WTC11 (cell line): ENCODE results near the gene NKD1. TPM values are rescaled to one million over a fixed set of nuclear protein-coding genes. Genes with fewer than 3 reads are reported as not detected.

Experiments used
- ATAC-seq: fragments of 200-7000 bp; cut with Tn5 transposase; 2 replicates; pipeline ENCODE4 v1.10.0; 2021; ENCODE audit warnings: mild to moderate bottlenecking, moderate library complexity
- CTCF ChIA-PET: fragments of 300-600 bp; sonication (Branson Sonifier 250); formaldehyde crosslinking; loops from one replicate; lab custom pipeline; 2021; ENCODE audit warnings: antibody characterized with exemption; lab: Charles Lee
- POLR2A ChIA-PET: fragments of 350-600 bp; sonication (Branson Sonifier 250); formaldehyde crosslinking; loops from one replicate; lab custom pipeline; 2021; ENCODE audit warnings: antibody characterized with exemption; lab: Charles Lee
- DNase-seq: peaks from one replicate; pipeline ENCODE4 v3.0.0; 2021; ENCODE audit warnings: low spot score
- H3K27ac Mint-ChIP-seq: 2 replicates; pipeline ENCODE4 v1.8.0; 2021; ENCODE audit warnings: mixed read lengths
- H3K27me3 Mint-ChIP-seq: 2 replicates; pipeline ENCODE4 v1.8.0; 2021; ENCODE audit warnings: low read depth, mild to moderate bottlenecking, moderate library complexity, mixed read lengths
- H3K36me3 Mint-ChIP-seq: 2 replicates; pipeline ENCODE4 v1.8.0; 2021; ENCODE audit warnings: mixed read lengths
- H3K4me1 Mint-ChIP-seq: 2 replicates; pipeline ENCODE4 v1.8.0; 2022; ENCODE audit warnings: mixed read lengths
- H3K4me3 Mint-ChIP-seq: 2 replicates; pipeline ENCODE4 v1.8.0; 2021; ENCODE audit warnings: mild to moderate bottlenecking, moderate library complexity, mixed read lengths
- H3K9me3 Mint-ChIP-seq: 2 replicates; pipeline ENCODE4 v1.8.0; 2021; ENCODE audit warnings: mixed read lengths
- ATF1 ChIP-seq: sonication (generic); formaldehyde crosslinking; IDR thresholded peaks from 2 replicates; pipeline ENCODE4 v1.8.1; 2023; ENCODE audit warnings: mild to moderate bottlenecking, moderate library complexity, missing genetic modification reagents
- CTCF ChIP-seq: fragments of 200-600 bp; IDR thresholded peaks from 2 replicates; pipeline ENCODE4 v1.8.0; 2022; ENCODE audit warnings: antibody characterized with exemption
- GRHL2 ChIP-seq: fragments of 250-450 bp; sonication (Bioruptor Pico); IDR thresholded peaks from 2 replicates; pipeline ENCODE4 v1.8.0; 2022; ENCODE audit warnings: mild to moderate bottlenecking, moderate library complexity; ENCODE audit not compliant: insufficient replicate concordance, severe bottlenecking
- MYBL2 ChIP-seq: sonication (generic); formaldehyde crosslinking; IDR thresholded peaks from 2 replicates; pipeline ENCODE4 v1.8.1; 2023; ENCODE audit warnings: mild to moderate bottlenecking, moderate library complexity, missing genetic modification reagents
- NFYB ChIP-seq: sonication (generic); formaldehyde crosslinking; conservative IDR thresholded peaks from 2 replicates; pipeline ENCODE4 v1.8.0; 2022; ENCODE audit warnings: low read depth, missing genetic modification reagents
- PREB ChIP-seq: sonication (generic); formaldehyde crosslinking; IDR thresholded peaks from 2 replicates; pipeline ENCODE4 v1.8.1; 2022; ENCODE audit warnings: mild to moderate bottlenecking, missing genetic modification reagents, moderate library complexity, borderline replicate concordance
- SMAD3 ChIP-seq: sonication (generic); formaldehyde crosslinking; IDR thresholded peaks from 2 replicates; pipeline ENCODE4 v1.8.0; 2022; ENCODE audit warnings: missing genetic modification reagents, mild to moderate bottlenecking, borderline replicate concordance
- SMAD4 ChIP-seq: sonication (generic); formaldehyde crosslinking; IDR thresholded peaks from 2 replicates; pipeline ENCODE4 v1.8.0; 2022; ENCODE audit warnings: mild to moderate bottlenecking, missing genetic modification reagents
- SP1 ChIP-seq: sonication (generic); formaldehyde crosslinking; conservative IDR thresholded peaks from 2 replicates; pipeline ENCODE4 v1.8.1; 2022; ENCODE audit warnings: missing genetic modification reagents
- ZBTB21 ChIP-seq: sonication (generic); formaldehyde crosslinking; IDR thresholded peaks from 2 replicates; pipeline ENCODE4 v1.8.1; 2023; ENCODE audit warnings: mild to moderate bottlenecking, missing genetic modification reagents, borderline replicate concordance
- ZNF121 ChIP-seq: sonication (generic); formaldehyde crosslinking; IDR thresholded peaks from 2 replicates; pipeline ENCODE4 v1.8.0; 2023; ENCODE audit warnings: missing genetic modification reagents
- ZNF232 ChIP-seq: sonication (generic); formaldehyde crosslinking; IDR thresholded peaks from 2 replicates; pipeline ENCODE4 v1.8.0; 2022; ENCODE audit warnings: mild to moderate bottlenecking, missing genetic modification reagents
- ZNF263 ChIP-seq: sonication (generic); formaldehyde crosslinking; IDR thresholded peaks from 2 replicates; pipeline ENCODE4 v1.8.1; 2022; ENCODE audit warnings: low read depth, mild to moderate bottlenecking, moderate library complexity, missing genetic modification reagents
- ZNF532 ChIP-seq: fragments of 250-450 bp; sonication (Bioruptor Pico); IDR thresholded peaks from 2 replicates; pipeline ENCODE4 v1.9.0; 2021; ENCODE audit warnings: mild to moderate bottlenecking, borderline replicate concordance
- total RNA-seq: library from RNA; stranded (reverse); gene quantifications from 3 replicates; pipeline ENCODE4 v1.2.3, GENCODE V29; 2021
- TF ChIP-seq, protein P1 (sequence below): sonication (generic); formaldehyde crosslinking; IDR thresholded peaks from 2 replicates; pipeline ENCODE4 v1.8.1; 2022; ENCODE audit warnings: low read depth, missing genetic modification reagents, borderline replicate concordance
- TF ChIP-seq, protein P2 (sequence below): sonication (generic); formaldehyde crosslinking; IDR thresholded peaks from 2 replicates; pipeline ENCODE4 v1.8.1; 2022; ENCODE audit warnings: low read depth, mild to moderate bottlenecking, moderate library complexity, missing genetic modification reagents, borderline replicate concordance

Gene NKD1
- total RNA-seq, 1 experiment from 2014 or later, result 6.0 TPM

- TF ChIP-seq, protein P1, sequence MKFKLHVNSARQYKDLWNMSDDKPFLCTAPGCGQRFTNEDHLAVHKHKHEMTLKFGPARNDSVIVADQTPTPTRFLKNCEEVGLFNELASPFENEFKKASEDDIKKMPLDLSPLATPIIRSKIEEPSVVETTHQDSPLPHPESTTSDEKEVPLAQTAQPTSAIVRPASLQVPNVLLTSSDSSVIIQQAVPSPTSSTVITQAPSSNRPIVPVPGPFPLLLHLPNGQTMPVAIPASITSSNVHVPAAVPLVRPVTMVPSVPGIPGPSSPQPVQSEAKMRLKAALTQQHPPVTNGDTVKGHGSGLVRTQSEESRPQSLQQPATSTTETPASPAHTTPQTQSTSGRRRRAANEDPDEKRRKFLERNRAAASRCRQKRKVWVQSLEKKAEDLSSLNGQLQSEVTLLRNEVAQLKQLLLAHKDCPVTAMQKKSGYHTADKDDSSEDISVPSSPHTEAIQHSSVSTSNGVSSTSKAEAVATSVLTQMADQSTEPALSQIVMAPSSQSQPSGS (CRISPR knock-in tag), result no peak
- TF ChIP-seq ZNF232 (CRISPR knock-in tag) (no peak), MYBL2 (CRISPR knock-in tag) (no peak), ZNF532 (CRISPR knock-in tag) (no peak), ZNF121 (CRISPR knock-in tag) (no peak), ATF1 (CRISPR knock-in tag) (no peak), SP1 (CRISPR knock-in tag) (no peak), ZBTB21 (no peak), CTCF (no peak), PREB (CRISPR knock-in tag) (no peak), SMAD4 (CRISPR knock-in tag) (no peak), NFYB (CRISPR knock-in tag) (no peak), GRHL2 (no peak), ZNF263 (CRISPR knock-in tag) (no peak), SMAD3 (CRISPR knock-in tag) (no peak)
- TF ChIP-seq, protein P2, sequence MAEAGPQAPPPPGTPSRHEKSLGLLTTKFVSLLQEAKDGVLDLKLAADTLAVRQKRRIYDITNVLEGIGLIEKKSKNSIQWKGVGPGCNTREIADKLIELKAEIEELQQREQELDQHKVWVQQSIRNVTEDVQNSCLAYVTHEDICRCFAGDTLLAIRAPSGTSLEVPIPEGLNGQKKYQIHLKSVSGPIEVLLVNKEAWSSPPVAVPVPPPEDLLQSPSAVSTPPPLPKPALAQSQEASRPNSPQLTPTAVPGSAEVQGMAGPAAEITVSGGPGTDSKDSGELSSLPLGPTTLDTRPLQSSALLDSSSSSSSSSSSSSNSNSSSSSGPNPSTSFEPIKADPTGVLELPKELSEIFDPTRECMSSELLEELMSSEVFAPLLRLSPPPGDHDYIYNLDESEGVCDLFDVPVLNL, result no peak
- ATAC-seq (no peak), DNase-seq (no peak)
- H3K4me3 Mint-ChIP-seq, result no peak overlapping the region
- ChIA-PET CTCF (interaction anchor here (1.0 to 1.8 kb wide), 3 partner anchors 20 to 93 kb away, joined by 3 to 4 read pairs (median 3); no protein-coding TSS in a partner anchor), POLR2A (interaction anchor here (0.7 kb wide), 1 partner anchor 197 kb away, joined by 3 read pairs; no protein-coding TSS in a partner anchor)
- H3K4me1 Mint-ChIP-seq, result peaks cover 16% of the 10 kb centered on the region
- H3K27me3 Mint-ChIP-seq, result no peaks in the 10 kb centered on the region
- H3K9me3 Mint-ChIP-seq, result no peaks in the 10 kb centered on the region
- no peaks in the 10 kb centered on the region for H3K36me3 Mint-ChIP-seq
- no peak overlapping the region for H3K27ac Mint-ChIP-seq
These were observed 25.9 kb downstream of the NKD1 start for GRCh38 chr16:50573947-50574744.
